GM12872 (cell line): ENCODE results near the gene TREML2.

Source experiments
- CTCF ChIP-seq: IDR thresholded peaks from 3 replicates; pipeline ENCODE4 v1.5.1; 2011; ENCODE audit warnings: low read depth, mild to moderate bottlenecking, low read length, moderate library complexity; ENCODE audit not compliant: insufficient read depth

Gene TREML2

GRCh38 chr6:41201764-41202173 is 820 bp upstream of the TREML2 start:
- no peak for TF ChIP-seq CTCF

- TF ChIP-seq CTCF: no peak
These were observed 551 bp downstream of the TREML2 start for GRCh38 chr6:41200296-41200900.

GRCh38 chr6:41199552-41200246 is 1.2 kb downstream of the TREML2 start:
- no peak for TF ChIP-seq CTCF

- TF ChIP-seq CTCF: no peak
These were observed 3.7 kb downstream of the TREML2 start for GRCh38 chr6:41197234-41197633.

GRCh38 chr6:41194386-41194785 is 6.6 kb downstream of the TREML2 start:
- no peak for TF ChIP-seq CTCF

GRCh38 chr6:41193884-41194283 is 7.1 kb downstream of the TREML2 start:
- TF ChIP-seq CTCF: no peak

- TF ChIP-seq CTCF: no peak
These were observed 7.7 kb downstream of the TREML2 start for GRCh38 chr6:41193171-41193734.
